ENCODE results near the gene ASMTL.
"Not testable (repeated sequence)": the region's sequence is repeated elsewhere in the genome, so short reads cannot be mapped to it uniquely, and the experiment has no call there.

The ASMTL gene

GRCh38 chrX:1487401-1487800, 34.7 kb upstream of the ASMTL start:
- DNase-seq (ENCODE audit: extremely low spot score): no peak
- ChIA-PET CTCF (no interaction called here), POLR2A (no interaction called here)
- TF ChIP-seq FOXM1 (IDR thresholded peaks at IDR 0.05; ENCODE audit: borderline replicate concordance): no peak
- TF ChIP-seq PKNOX1 (IDR thresholded peaks at IDR 0.05): no peak
- TF ChIP-seq FOXK2 (IDR thresholded peaks at IDR 0.05): no peak
- no peak for TF ChIP-seq SUZ12 (IDR thresholded peaks at IDR 0.05)
- no peak for TF ChIP-seq NFRKB (IDR thresholded peaks at IDR 0.05)
- no peak for TF ChIP-seq TARDBP (IDR thresholded peaks at IDR 0.05)
- no peak for TF ChIP-seq FOXA1 (IDR thresholded peaks at IDR 0.05)
- TF ChIP-seq SP1 (IDR thresholded peaks at IDR 0.05): no peak
- no peak for TF ChIP-seq BHLHE40 (IDR thresholded peaks at IDR 0.05; ENCODE audit: borderline replicate concordance)
- no peak for TF ChIP-seq ZNF384 (IDR thresholded peaks at IDR 0.05)
- no peak for TF ChIP-seq CTBP1 (IDR thresholded peaks at IDR 0.05; ENCODE audit: borderline replicate concordance)
- no peak for TF ChIP-seq LEF1 (IDR thresholded peaks at IDR 0.05; ENCODE audit: borderline replicate concordance)
- no peak for TF ChIP-seq ARNT (IDR thresholded peaks at IDR 0.05)
- TF ChIP-seq ELF4 (IDR thresholded peaks at IDR 0.05): no peak
- no peak for TF ChIP-seq L3MBTL2 (conservative IDR thresholded peaks at IDR 0.05)
- TF ChIP-seq HDGF (IDR thresholded peaks at IDR 0.05; ENCODE audit: borderline replicate concordance): no peak

- POLR2A ChIA-PET: no interaction called here
- no peak for DNase-seq (ENCODE audit: extremely low spot score)
- no peak for TF ChIP-seq SUZ12 (IDR thresholded peaks at IDR 0.05)
- TF ChIP-seq HDGF (IDR thresholded peaks at IDR 0.05; ENCODE audit: borderline replicate concordance): no peak
- TF ChIP-seq PKNOX1 (IDR thresholded peaks at IDR 0.05): no peak
- TF ChIP-seq LEF1 (IDR thresholded peaks at IDR 0.05; ENCODE audit: borderline replicate concordance): no peak
- TF ChIP-seq FOXA1 (IDR thresholded peaks at IDR 0.05): no peak
- TF ChIP-seq ELF4 (IDR thresholded peaks at IDR 0.05): no peak
- TF ChIP-seq CTBP1 (IDR thresholded peaks at IDR 0.05; ENCODE audit: borderline replicate concordance): no peak
- TF ChIP-seq L3MBTL2 (conservative IDR thresholded peaks at IDR 0.05): no peak
- no peak for TF ChIP-seq ARNT (IDR thresholded peaks at IDR 0.05)
- no peak for TF ChIP-seq FOXK2 (IDR thresholded peaks at IDR 0.05)
- TF ChIP-seq ZNF384 (IDR thresholded peaks at IDR 0.05): no peak
- no peak for TF ChIP-seq SP1 (IDR thresholded peaks at IDR 0.05)
- TF ChIP-seq NFRKB (IDR thresholded peaks at IDR 0.05): no peak
- no peak for TF ChIP-seq BHLHE40 (IDR thresholded peaks at IDR 0.05; ENCODE audit: borderline replicate concordance)
- no peak for TF ChIP-seq TARDBP (IDR thresholded peaks at IDR 0.05)
- no peak for TF ChIP-seq FOXM1 (IDR thresholded peaks at IDR 0.05; ENCODE audit: borderline replicate concordance)
- CTCF ChIA-PET: no interaction called here
Measured at GRCh38 chrX:1486749-1487361, 34.1 kb upstream of the ASMTL start.

- POLR2A ChIA-PET: no interaction called here
- CTCF ChIA-PET: no interaction called here
- no peak for TF ChIP-seq SP1 (IDR thresholded peaks at IDR 0.05)
- TF ChIP-seq BHLHE40 (IDR thresholded peaks at IDR 0.05; ENCODE audit: borderline replicate concordance): no peak
- TF ChIP-seq TARDBP (IDR thresholded peaks at IDR 0.05): no peak
- no peak for TF ChIP-seq ELF4 (IDR thresholded peaks at IDR 0.05)
- no peak for TF ChIP-seq NFRKB (IDR thresholded peaks at IDR 0.05)
- TF ChIP-seq LEF1 (IDR thresholded peaks at IDR 0.05; ENCODE audit: borderline replicate concordance): no peak
- DNase-seq (ENCODE audit: extremely low spot score): no peak
Measured at GRCh38 chrX:1486177-1486576, 33.5 kb upstream of the ASMTL start.

GRCh38 chrX:1485033-1485432, 32.3 kb upstream of the ASMTL start:
- DNase-seq (ENCODE audit: extremely low spot score): no peak
- TF ChIP-seq FOXM1 (IDR thresholded peaks at IDR 0.05; ENCODE audit: borderline replicate concordance) (no peak), NFRKB (IDR thresholded peaks at IDR 0.05) (no peak), ELF4 (IDR thresholded peaks at IDR 0.05) (no peak), HDGF (IDR thresholded peaks at IDR 0.05; ENCODE audit: borderline replicate concordance) (no peak), LEF1 (IDR thresholded peaks at IDR 0.05; ENCODE audit: borderline replicate concordance) (no peak), SUZ12 (IDR thresholded peaks at IDR 0.05) (no peak)
- CTCF ChIA-PET: no interaction called here
- POLR2A ChIA-PET: no interaction called here

- ChIA-PET POLR2A (no interaction called here), CTCF (no interaction called here)
- no peak for DNase-seq (ENCODE audit: extremely low spot score)
- TF ChIP-seq ARNT (IDR thresholded peaks at IDR 0.05) (no peak), FOXA1 (IDR thresholded peaks at IDR 0.05) (no peak), BHLHE40 (IDR thresholded peaks at IDR 0.05; ENCODE audit: borderline replicate concordance) (no peak), PKNOX1 (IDR thresholded peaks at IDR 0.05) (no peak)
Measured at GRCh38 chrX:1484638-1485019, 31.9 kb upstream of the ASMTL start.

GRCh38 chrX:1483843-1484637, 31.3 kb upstream of the ASMTL start:
- no peak for TF ChIP-seq HDGF (IDR thresholded peaks at IDR 0.05; ENCODE audit: borderline replicate concordance)
- no peak for TF ChIP-seq ARNT (IDR thresholded peaks at IDR 0.05)
- TF ChIP-seq FOXA1 (IDR thresholded peaks at IDR 0.05): no peak
- no peak for TF ChIP-seq LEF1 (IDR thresholded peaks at IDR 0.05; ENCODE audit: borderline replicate concordance)
- no peak for TF ChIP-seq TARDBP (IDR thresholded peaks at IDR 0.05)
- TF ChIP-seq ZNF384 (IDR thresholded peaks at IDR 0.05): no peak
- TF ChIP-seq FOXM1 (IDR thresholded peaks at IDR 0.05; ENCODE audit: borderline replicate concordance): no peak
- no peak for TF ChIP-seq SP1 (IDR thresholded peaks at IDR 0.05)
- TF ChIP-seq CTBP1 (IDR thresholded peaks at IDR 0.05; ENCODE audit: borderline replicate concordance): no peak
- no peak for TF ChIP-seq ELF4 (IDR thresholded peaks at IDR 0.05)
- TF ChIP-seq NFRKB (IDR thresholded peaks at IDR 0.05): no peak
- TF ChIP-seq SUZ12 (IDR thresholded peaks at IDR 0.05): no peak
- TF ChIP-seq L3MBTL2 (conservative IDR thresholded peaks at IDR 0.05): no peak
- no peak for TF ChIP-seq PKNOX1 (IDR thresholded peaks at IDR 0.05)
- no peak for TF ChIP-seq FOXK2 (IDR thresholded peaks at IDR 0.05)
- TF ChIP-seq BHLHE40 (IDR thresholded peaks at IDR 0.05; ENCODE audit: borderline replicate concordance): no peak
- ChIA-PET POLR2A (no interaction called here), CTCF (no interaction called here)
- DNase-seq (ENCODE audit: extremely low spot score): no peak

- POLR2A ChIA-PET; CTCF ChIA-PET; DNase-seq (ENCODE audit: extremely low spot score): not testable (repeated sequence)
Measured at GRCh38 chrX:1482530-1482928, 29.8 kb upstream of the ASMTL start.
